GM21619 (cell line): ENCODE results near the gene SLC25A2.
"Not testable (repeated sequence)": the region's sequence is repeated elsewhere in the genome, so short reads cannot be mapped to it uniquely, and the experiment has no call there.

Experiments used
- ATAC-seq: cut with Tn5 transposase; IDR thresholded peaks from one replicate; pipeline ENCODE4 v1.9.1; 2021; ENCODE audit not compliant: unreplicated experiment

SLC25A2 gene

GRCh38 chr5:141316963-141317362 lies 13.1 kb upstream of the SLC25A2 start:
- not testable (repeated sequence) for ATAC-seq

- ATAC-seq: no peak
These were observed 9.9 kb upstream of the SLC25A2 start for GRCh38 chr5:141313711-141314110.

GRCh38 chr5:141306630-141307029 lies 2.8 kb upstream of the SLC25A2 start:
- ATAC-seq: no peak

GRCh38 chr5:141298376-141298775 lies 5.5 kb downstream of the SLC25A2 start:
- ATAC-seq: no peak

GRCh38 chr5:141272906-141273305 lies 30.9 kb downstream of the SLC25A2 start:
- no peak for ATAC-seq

- no peak for ATAC-seq
These were observed 34.7 kb downstream of the SLC25A2 start for GRCh38 chr5:141269195-141269594.

- ATAC-seq: no peak
These were observed 42.7 kb downstream of the SLC25A2 start for GRCh38 chr5:141261238-141261546.

GRCh38 chr5:141260458-141261237 lies 43.2 kb downstream of the SLC25A2 start:
- ATAC-seq: no peak

GRCh38 chr5:141258948-141259347 lies 44.9 kb downstream of the SLC25A2 start:
- ATAC-seq: no peak

GRCh38 chr5:141258464-141258863 lies 45.4 kb downstream of the SLC25A2 start:
- ATAC-seq: no peak
